H9 (cell line): ENCODE measurements around the gene CDH13. TPM values are rescaled to one million over a fixed set of nuclear protein-coding genes. Genes with fewer than 3 reads are reported as not detected.

Experiments used
- DNase-seq: peaks from one replicate; pipeline ENCODE4 v3.0.0-alpha.2; 2017
- H2AFZ ChIP-seq: one replicate; pipeline ENCODE4 v1.6.1; 2013; ENCODE audit warnings: mild to moderate bottlenecking, low read length, control low read depth, moderate library complexity
- H2AK5ac ChIP-seq: 2 replicates; pipeline ENCODE4 v1.6.1; 2013; ENCODE audit warnings: low read length, control low read depth, mixed read lengths; ENCODE audit not compliant: insufficient read length
- H2BK120ac ChIP-seq: one replicate; pipeline ENCODE4 v1.6.1; 2013; ENCODE audit warnings: low read depth, mild to moderate bottlenecking, low read length, control low read depth, inconsistent platforms; ENCODE audit not compliant: poor library complexity, severe bottlenecking
- H2BK12ac ChIP-seq: 2 replicates; pipeline ENCODE4 v1.6.1; 2013; ENCODE audit warnings: low read length, control low read depth, mixed read lengths, low read depth; ENCODE audit not compliant: insufficient read length
- H2BK15ac ChIP-seq: 2 replicates; pipeline ENCODE4 v1.6.1; 2013; ENCODE audit warnings: low read depth, low read length, control low read depth
- H2BK20ac ChIP-seq: one replicate; pipeline ENCODE4 v1.6.1; 2013; ENCODE audit warnings: low read depth, mild to moderate bottlenecking, low read length, control low read depth, inconsistent platforms; ENCODE audit not compliant: poor library complexity, severe bottlenecking
- H2BK5ac ChIP-seq: 2 replicates; pipeline ENCODE4 v1.6.1; 2013; ENCODE audit warnings: low read length, control low read depth, mixed read lengths; ENCODE audit not compliant: insufficient read length
- H3K14ac ChIP-seq: 2 replicates; pipeline ENCODE4 v1.6.1; 2013; ENCODE audit warnings: low read length, control low read depth; ENCODE audit not compliant: insufficient read depth
- H3K18ac ChIP-seq: 2 replicates; pipeline ENCODE4 v1.6.1; 2013; ENCODE audit warnings: low read depth, mild to moderate bottlenecking, mixed read lengths, low read length, control low read depth; ENCODE audit not compliant: insufficient read length
- H3K23ac ChIP-seq: 2 replicates; pipeline ENCODE4 v1.6.1; 2013; ENCODE audit warnings: low read length, control low read depth, mixed read lengths, low read depth; ENCODE audit not compliant: insufficient read length
- H3K23me2 ChIP-seq: 2 replicates; pipeline ENCODE4 v1.6.1; 2013; ENCODE audit warnings: low read depth, mild to moderate bottlenecking, mixed read lengths, low read length, control low read depth; ENCODE audit not compliant: insufficient read length, poor library complexity, severe bottlenecking
- H3K27ac ChIP-seq: 2 replicates; pipeline ENCODE4 v1.5.1; 2013; ENCODE audit warnings: low read length, control low read depth, mixed read lengths, low read depth; ENCODE audit not compliant: insufficient read length
- H3K27me3 ChIP-seq: 2 replicates; pipeline ENCODE4 v1.6.1; 2013; ENCODE audit warnings: low read length, control low read depth, inconsistent platforms; ENCODE audit not compliant: insufficient read depth
- H3K4ac ChIP-seq: 2 replicates; pipeline ENCODE4 v1.6.1; 2013; ENCODE audit warnings: low read depth, mild to moderate bottlenecking, control low read depth, inconsistent platforms, low read length, moderate library complexity
- H3K4me1 ChIP-seq: 2 replicates; pipeline ENCODE4 v1.6.1; 2013; ENCODE audit warnings: low read length, control low read depth, inconsistent platforms; ENCODE audit not compliant: insufficient read depth
- H3K4me2 ChIP-seq: 2 replicates; pipeline ENCODE4 v1.6.1; 2013; ENCODE audit warnings: low read length, control low read depth, mixed read lengths; ENCODE audit not compliant: insufficient read length, insufficient read depth
- H3K56ac ChIP-seq: 2 replicates; pipeline ENCODE4 v1.6.1; 2013; ENCODE audit warnings: low read depth, mild to moderate bottlenecking, mixed read lengths, low read length, control low read depth; ENCODE audit not compliant: insufficient read length
- H3K79me1 ChIP-seq: 2 replicates; pipeline ENCODE4 v1.6.1; 2013; ENCODE audit warnings: low read depth, mild to moderate bottlenecking, moderate library complexity, low read length, control low read depth, inconsistent platforms; ENCODE audit not compliant: insufficient read depth, poor library complexity, severe bottlenecking
- H3K79me2 ChIP-seq: 2 replicates; pipeline ENCODE4 v1.6.1; 2013; ENCODE audit warnings: low read length, control low read depth, inconsistent platforms; ENCODE audit not compliant: insufficient read depth
- H3K9ac ChIP-seq: 2 replicates; pipeline ENCODE4 v1.6.1; 2013; ENCODE audit warnings: low read length, control low read depth, mixed read lengths; ENCODE audit not compliant: insufficient read length; ENCODE audit errors: extremely low read depth
- H3K9me3 ChIP-seq: one replicate; pipeline ENCODE4 v1.6.1; 2013; ENCODE audit warnings: low read depth, low read length, inconsistent platforms; ENCODE audit not compliant: control insufficient read depth
- H3T11ph ChIP-seq: one replicate; pipeline ENCODE4 v1.6.1; 2013; ENCODE audit warnings: mild to moderate bottlenecking, low read length, control low read depth, inconsistent platforms
- H4K20me1 ChIP-seq: one replicate; pipeline ENCODE4 v1.6.1; 2013; ENCODE audit not compliant: control insufficient read depth, insufficient read length, insufficient read depth
- H4K5ac ChIP-seq: 2 replicates; pipeline ENCODE4 v1.6.1; 2013; ENCODE audit warnings: low read depth, mild to moderate bottlenecking, mixed read lengths, low read length, control low read depth; ENCODE audit not compliant: insufficient read length
- H4K8ac ChIP-seq: replicated peaks from 2 replicates; pipeline ENCODE4 v1.6.1; 2013; ENCODE audit warnings: low read length, control low read depth, mixed read lengths, low read depth; ENCODE audit not compliant: insufficient read length
- H4K91ac ChIP-seq: 2 replicates; pipeline ENCODE4 v1.6.1; 2013; ENCODE audit warnings: low read depth, mild to moderate bottlenecking, moderate library complexity, mixed read lengths, low read length, control low read depth; ENCODE audit not compliant: insufficient read length
- H3K27ac Mint-ChIP-seq, 3 experiments: 2 replicates in 2 of 3; 3 replicates in 1 of 3; pipeline ENCODE4 v1.8.0; 2020 to 2021; ENCODE audit warnings: mixed read lengths in 3 of 3, mild to moderate bottlenecking in 1 of 3, moderate library complexity in 1 of 3
- H3K27me3 Mint-ChIP-seq: 2 replicates; pipeline ENCODE4 v1.8.0; 2021; ENCODE audit warnings: low read depth, mild to moderate bottlenecking, moderate library complexity, mixed read lengths
- H3K36me3 Mint-ChIP-seq, 3 experiments: 2 replicates in 2 of 3; 3 replicates in 1 of 3; pipeline ENCODE4 v1.8.0; 2020 to 2021; ENCODE audit warnings: low read depth in 3 of 3, mixed read lengths in 3 of 3; ENCODE audit not compliant: insufficient read depth in 1 of 3
- H3K4me1 Mint-ChIP-seq, 2 experiments: 2 replicates each; pipeline ENCODE4 v1.8.0; 2020; ENCODE audit warnings: mixed read lengths in 2 of 2
- H3K4me3 Mint-ChIP-seq, 2 experiments: 2 replicates in 1 of 2; 3 replicates in 1 of 2; pipeline ENCODE4 v1.8.0; 2020 to 2021; ENCODE audit warnings: mild to moderate bottlenecking in 2 of 2, mixed read lengths in 2 of 2, moderate library complexity in 1 of 2
- H3K9me3 Mint-ChIP-seq, 2 experiments: 2 replicates in 1 of 2; 3 replicates in 1 of 2; pipeline ENCODE4 v1.8.0; 2020; ENCODE audit warnings: mild to moderate bottlenecking in 2 of 2, mixed read lengths in 2 of 2, moderate library complexity in 1 of 2
- CTCF ChIP-seq: fragments of 200-600 bp; sonication (generic); conservative IDR thresholded peaks from 3 replicates; pipeline ENCODE4 v1.8.0; 2021; ENCODE audit warnings: antibody characterized with exemption, mild to moderate bottlenecking
- WGBS: extraction: QIAGEN DNeasy Blood & Tissue Kit; methylation state at CpG from one replicate; pipeline ENCODE4 v1.1.7; 2013; ENCODE audit warnings: missing lambda C conversion rate, low lambda C conversion rate, mixed read lengths; ENCODE audit not compliant: insufficient read length; ENCODE audit errors: extremely low coverage; 5-methylcytosine and 5-hydroxymethylcytosine counted together
- total RNA-seq: library from RNA; stranded (reverse); gene quantifications from 2 replicates; pipeline ENCODE4 v1.2.1, GENCODE V29; 2021

The CDH13 gene
- total RNA-seq, 1 experiment from 2014 or later, result 1.5 TPM

- no peak overlapping the region for H2BK5ac ChIP-seq
- H3K27ac ChIP-seq, result no peak overlapping the region
- no peak overlapping the region for H2BK120ac ChIP-seq
- no peaks in the 10 kb centered on the region for H3K9me3 ChIP-seq
- H4K5ac ChIP-seq, result no peak overlapping the region
- no peak overlapping the region for H2BK12ac ChIP-seq
- Mint-ChIP-seq H3K27ac (no peak overlapping the region), H3K9me3 (no peaks in the 10 kb centered on the region), H3K36me3 (no peaks in the 10 kb centered on the region), H3K4me1 (peaks cover 0 to 4% of the 10 kb centered on the region in 2 experiments; a peak in 1 of 4 replicates), H3K27me3 (no peaks in the 10 kb centered on the region), H3K4me3 (no peak overlapping the region)
- no peak for TF ChIP-seq CTCF
- no peak overlapping the region for H4K8ac ChIP-seq
- no peak for DNase-seq
- H2AFZ ChIP-seq, result no peak overlapping the region
- H3T11ph ChIP-seq, result no peak overlapping the region
- H3K79me2 ChIP-seq, result no peaks in the 10 kb centered on the region
- H3K4me1 ChIP-seq, result no peaks in the 10 kb centered on the region
- H3K27me3 ChIP-seq, result no peaks in the 10 kb centered on the region; the same call in 1 of the 2 replicates
- H3K23ac ChIP-seq, result no peak overlapping the region
- no peak overlapping the region for H3K9ac ChIP-seq
- H3K18ac ChIP-seq, result no peak overlapping the region
- H3K79me1 ChIP-seq, result no peaks in the 10 kb centered on the region
- no peak overlapping the region for H4K91ac ChIP-seq
- H2BK20ac ChIP-seq, result no peak overlapping the region
- no peaks in the 10 kb centered on the region for H4K20me1 ChIP-seq
- no peak overlapping the region for H2BK15ac ChIP-seq
- no peak overlapping the region for H3K56ac ChIP-seq
- H3K4me2 ChIP-seq, result no peak overlapping the region
- WGBS, result no CpG with 5 or more reads among the region's 4 CpGs
- no peak overlapping the region for H3K4ac ChIP-seq
- H3K23me2 ChIP-seq, result no peaks in the 10 kb centered on the region
- H2AK5ac ChIP-seq, result no peak overlapping the region
- no peak overlapping the region for H3K14ac ChIP-seq
Observed at GRCh38 chr16:82685526-82685925, 58.8 kb downstream of the CDH13 start.
